OCI-LY7 (cell line): ENCODE data around the gene CEP164.

Source experiments
- CTCF ChIP-seq: fragments of 200-600 bp; sonication (generic); conservative IDR thresholded peaks from 2 replicates; pipeline ENCODE4 v1.5.1; 2014; ENCODE audit warnings: mild to moderate bottlenecking, antibody characterized with exemption, low read length, moderate library complexity, mixed read lengths
- EZH2phosphoT487 ChIP-seq: fragments of 200-600 bp; sonication (generic); IDR thresholded peaks from 2 replicates; pipeline ENCODE4 v1.6.1; 2018; ENCODE audit warnings: low read depth, borderline replicate concordance, mild to moderate bottlenecking, mixed run types, antibody characterized with exemption, low read length, moderate library complexity, mixed read lengths

- TF ChIP-seq CTCF (no peak), EZH2phosphoT487 (no peak)
Measured at GRCh38 chr11:117459123-117459978, 131.7 kb downstream of the CEP164 start.
